MM.1S (cell line): ENCODE measurements around the gene COX7C.

Source experiments
- DNase-seq: peaks from one replicate; pipeline ENCODE4 v3.0.0-alpha.2; 2015
- H2AFZ ChIP-seq: fragments of 300-600 bp; sonication (generic); 2 replicates; pipeline ENCODE4 v1.6.0; 2016; ENCODE audit warnings: antibody characterized with exemption, low read length
- H3F3A ChIP-seq: fragments of 300-600 bp; sonication (generic); 2 replicates; pipeline ENCODE4 v1.6.1; 2016; ENCODE audit warnings: mild to moderate bottlenecking, antibody characterized with exemption, low read length, moderate library complexity, mixed read lengths; ENCODE audit not compliant: insufficient read depth
- H3K27ac ChIP-seq: fragments of 300-600 bp; sonication (generic); 2 replicates; pipeline ENCODE4 v1.5.1; 2016; ENCODE audit warnings: mild to moderate bottlenecking, low read length
- H3K27me3 ChIP-seq: fragments of 300-600 bp; sonication (generic); replicated peaks from 2 replicates; pipeline ENCODE4 v1.6.0; 2016; ENCODE audit warnings: low read length; ENCODE audit not compliant: insufficient read depth
- H3K36me3 ChIP-seq: fragments of 300-600 bp; sonication (generic); replicated peaks from 2 replicates; pipeline ENCODE4 v1.6.1; 2016; ENCODE audit warnings: mild to moderate bottlenecking, low read length, mixed read lengths; ENCODE audit not compliant: insufficient read depth
- H3K4me1 ChIP-seq: fragments of 300-600 bp; sonication (generic); 2 replicates; pipeline ENCODE4 v1.6.1; 2016; ENCODE audit warnings: low read length, mixed read lengths
- H3K4me2 ChIP-seq: fragments of 300-600 bp; sonication (generic); 2 replicates; pipeline ENCODE4 v1.6.0; 2016; ENCODE audit warnings: low read depth, low read length
- H3K4me3 ChIP-seq: fragments of 300-600 bp; sonication (generic); 2 replicates; pipeline ENCODE4 v1.5.1; 2016; ENCODE audit warnings: low read length, mixed read lengths
- H3K79me2 ChIP-seq: fragments of 300-600 bp; sonication (generic); 2 replicates; pipeline ENCODE4 v1.6.1; 2016; ENCODE audit warnings: mixed run types, low read length, mixed read lengths
- H3K9ac ChIP-seq: fragments of 300-600 bp; sonication (generic); 2 replicates; pipeline ENCODE4 v1.6.1; 2016; ENCODE audit warnings: low read length, mixed read lengths
- H3K9me2 ChIP-seq: fragments of 300-600 bp; sonication (generic); replicated peaks from 2 replicates; pipeline ENCODE4 v1.6.1; 2016; ENCODE audit warnings: mild to moderate bottlenecking, low read length, mixed read lengths; ENCODE audit not compliant: insufficient read depth
- H3K9me3 ChIP-seq: fragments of 300-600 bp; sonication (generic); replicated peaks from 2 replicates; pipeline ENCODE4 v1.6.1; 2016; ENCODE audit warnings: mild to moderate bottlenecking, low read length, mixed read lengths; ENCODE audit not compliant: insufficient read depth
- H4K20me1 ChIP-seq: fragments of 300-600 bp; sonication (generic); 2 replicates; pipeline ENCODE4 v1.6.1; 2016; ENCODE audit warnings: mild to moderate bottlenecking, low read length, moderate library complexity, mixed read lengths; ENCODE audit not compliant: insufficient read depth
- CTCF ChIP-seq: fragments of 300-600 bp; sonication (generic); IDR thresholded peaks from 2 replicates; pipeline ENCODE4 v1.5.1; 2016; ENCODE audit warnings: antibody characterized with exemption, low read length, mixed read lengths
- EZH2 ChIP-seq: fragments of 300-600 bp; sonication (generic); optimal IDR thresholded peaks from 2 replicates; pipeline ENCODE3; 2017; ENCODE audit warnings: low read depth, mild to moderate bottlenecking, antibody characterized with exemption, low read length, mixed read lengths
- EZH2phosphoT487 ChIP-seq: fragments of 300-600 bp; sonication (generic); IDR thresholded peaks from 2 replicates; pipeline ENCODE4 v1.6.1; 2018; ENCODE audit warnings: antibody characterized with exemption, low read length

COX7C gene

GRCh38 chr5:86572825-86573517 is 44.8 kb upstream of the COX7C start:
- Histone ChIP-seq H2AFZ (no peak overlapping the region), H3K4me2 (no peak overlapping the region), H3K36me3 (no peaks in the 10 kb centered on the region), H3K27ac (no peak overlapping the region), H3K9me2 (no peaks in the 10 kb centered on the region), H3F3A (no peaks in the 10 kb centered on the region), H3K27me3 (no peaks in the 10 kb centered on the region), H3K9me3 (no peaks in the 10 kb centered on the region), H3K4me3 (no peak overlapping the region), H3K9ac (no peak overlapping the region), H4K20me1 (no peaks in the 10 kb centered on the region), H3K4me1 (no peaks in the 10 kb centered on the region), H3K79me2 (no peaks in the 10 kb centered on the region)
- no peak for DNase-seq
- no peak for TF ChIP-seq EZH2phosphoT487
- TF ChIP-seq CTCF = no peak
- no peak for TF ChIP-seq EZH2

DNA sequence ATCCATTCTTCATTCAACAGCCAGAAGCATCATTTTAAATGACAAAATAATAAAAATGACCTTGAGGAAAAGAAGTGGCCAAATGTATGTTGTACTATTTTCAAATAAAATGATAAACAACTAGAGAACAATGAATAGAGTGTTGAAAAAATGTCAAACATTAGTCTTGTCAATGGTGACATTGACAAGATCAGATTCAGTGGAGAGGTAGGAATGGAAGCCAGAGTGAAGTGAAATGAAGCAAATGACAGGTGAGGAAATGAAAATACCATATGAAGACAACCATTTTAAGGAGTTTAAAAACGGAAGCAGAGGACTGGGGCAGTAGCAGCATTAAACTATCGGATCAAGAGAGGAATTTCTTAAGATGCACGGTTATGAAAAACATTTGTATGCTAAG is 38.2 kb upstream of the COX7C start:
- Histone ChIP-seq H3K27ac (no peak overlapping the region), H3K9ac (no peak overlapping the region), H3K27me3 (no peaks in the 10 kb centered on the region), H3K36me3 (no peaks in the 10 kb centered on the region), H4K20me1 (no peaks in the 10 kb centered on the region), H2AFZ (0 out of 2 replicates have a peak overlapping the region, but pooled peaks have one; percentile 19), H3K9me3 (no peaks in the 10 kb centered on the region), H3K79me2 (no peaks in the 10 kb centered on the region), H3K4me1 (no peaks in the 10 kb centered on the region), H3K4me2 (no peak overlapping the region), H3F3A (no peaks in the 10 kb centered on the region), H3K9me2 (no peaks in the 10 kb centered on the region), H3K4me3 (no peak overlapping the region)
- no peak for TF ChIP-seq EZH2phosphoT487
- TF ChIP-seq CTCF = no peak
- no peak for TF ChIP-seq EZH2
- no peak for DNase-seq

DNA sequence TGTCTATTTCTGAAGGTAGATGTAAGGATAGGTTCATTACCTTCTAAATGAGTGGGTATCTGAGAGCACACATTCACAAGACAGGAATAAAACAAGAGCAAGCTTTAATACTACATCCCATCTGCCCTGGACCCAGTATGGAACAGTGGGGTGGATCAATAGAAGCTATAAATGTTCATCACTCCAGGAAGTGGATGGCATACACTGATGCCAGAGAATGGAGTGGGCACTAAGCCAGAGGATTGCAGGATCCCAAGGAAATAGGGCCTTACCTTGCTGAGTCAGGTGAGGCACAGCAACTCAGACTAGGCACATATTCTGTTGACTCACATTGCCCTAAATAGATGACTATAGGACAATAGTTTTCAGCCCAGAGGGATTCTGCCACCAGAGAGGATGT is 21.3 kb upstream of the COX7C start:
- no peaks in the 10 kb centered on the region for H3K4me1 ChIP-seq
- no peaks in the 10 kb centered on the region for H3F3A ChIP-seq
- no peaks in the 10 kb centered on the region for H3K9me2 ChIP-seq
- no peak for DNase-seq
- H3K4me2 ChIP-seq = no peak overlapping the region
- TF ChIP-seq EZH2 (no peak), EZH2phosphoT487 (no peak), CTCF (no peak)
- no peaks in the 10 kb centered on the region for H3K79me2 ChIP-seq
- no peaks in the 10 kb centered on the region for H3K27me3 ChIP-seq
- H3K4me3 ChIP-seq = no peak overlapping the region
- H3K9me3 ChIP-seq = no peaks in the 10 kb centered on the region
- no peak overlapping the region for H3K9ac ChIP-seq
- no peaks in the 10 kb centered on the region for H3K36me3 ChIP-seq
- no peak overlapping the region for H2AFZ ChIP-seq
- no peaks in the 10 kb centered on the region for H4K20me1 ChIP-seq
- H3K27ac ChIP-seq = no peak overlapping the region
